NCI-H2081 treated with DMSO at 0.1 percent for 48 hours (cell line): ENCODE data around the gene BHLHA15.

ENCODE experiments used
- DNase-seq: peaks from one replicate; lab custom pipeline; 2025; lab: John Stamatoyannopoulos, UW

Gene BHLHA15

GRCh38 chr7:98225913-98226614 lies 14.8 kb downstream of the BHLHA15 start:
- DNase-seq: no peak

GRCh38 chr7:98227939-98228338 lies 16.7 kb downstream of the BHLHA15 start:
- DNase-seq: no peak

GRCh38 chr7:98228801-98229200 lies 17.6 kb downstream of the BHLHA15 start:
- DNase-seq: no peak

GRCh38 chr7:98229441-98229840 lies 18.2 kb downstream of the BHLHA15 start:
- DNase-seq: no peak

GRCh38 chr7:98229991-98230745 lies 18.9 kb downstream of the BHLHA15 start:
- DNase-seq: no peak

- no peak for DNase-seq
Observed at GRCh38 chr7:98230746-98231471, 19.7 kb downstream of the BHLHA15 start.

GRCh38 chr7:98231493-98232262 lies 20.4 kb downstream of the BHLHA15 start:
- DNase-seq: no peak

- no peak for DNase-seq
Observed at GRCh38 chr7:98232263-98232585, 21.0 kb downstream of the BHLHA15 start.

GRCh38 chr7:98232799-98233198 lies 21.6 kb downstream of the BHLHA15 start:
- DNase-seq: no peak

GRCh38 chr7:98233219-98234070 lies 22.2 kb downstream of the BHLHA15 start:
- DNase-seq: no peak

GRCh38 chr7:98234429-98235147 lies 23.3 kb downstream of the BHLHA15 start:
- DNase-seq: no peak

GRCh38 chr7:98235901-98236300 lies 24.7 kb downstream of the BHLHA15 start:
- no peak for DNase-seq

GRCh38 chr7:98236355-98237185 lies 25.3 kb downstream of the BHLHA15 start:
- DNase-seq: no peak

- no peak for DNase-seq
Observed at GRCh38 chr7:98238076-98238475, 26.8 kb downstream of the BHLHA15 start.

- DNase-seq: no peak
Observed at GRCh38 chr7:98238976-98239375, 27.7 kb downstream of the BHLHA15 start.

- no peak for DNase-seq
Observed at GRCh38 chr7:98240961-98241673, 29.9 kb downstream of the BHLHA15 start.

GRCh38 chr7:98241674-98242241 lies 30.5 kb downstream of the BHLHA15 start:
- no peak for DNase-seq

- DNase-seq: no peak
Observed at GRCh38 chr7:98242342-98242741, 31.1 kb downstream of the BHLHA15 start.

GRCh38 chr7:98242934-98243333 lies 31.7 kb downstream of the BHLHA15 start:
- no peak for DNase-seq
